ENCODE measurements around the gene SELENOW.

GRCh38 chr19:47826800-47827199 is 48.3 kb downstream of the SELENOW start:
- TF ChIP-seq CBX8 (IDR thresholded peaks at IDR 0.05; ENCODE audit: borderline replicate concordance, low read depth, low read length) (no peak), KDM1A (IDR thresholded peaks at IDR 0.05; ENCODE audit: borderline replicate concordance, low read length) (no peak)

All from H1 (cell line).